ENCODE results near the gene RERG.
"Not testable (repeated sequence)": the region's sequence is repeated elsewhere in the genome, so short reads cannot be mapped to it uniquely, and the experiment has no call there.

The RERG gene, protein sequence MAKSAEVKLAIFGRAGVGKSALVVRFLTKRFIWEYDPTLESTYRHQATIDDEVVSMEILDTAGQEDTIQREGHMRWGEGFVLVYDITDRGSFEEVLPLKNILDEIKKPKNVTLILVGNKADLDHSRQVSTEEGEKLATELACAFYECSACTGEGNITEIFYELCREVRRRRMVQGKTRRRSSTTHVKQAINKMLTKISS

DNA sequence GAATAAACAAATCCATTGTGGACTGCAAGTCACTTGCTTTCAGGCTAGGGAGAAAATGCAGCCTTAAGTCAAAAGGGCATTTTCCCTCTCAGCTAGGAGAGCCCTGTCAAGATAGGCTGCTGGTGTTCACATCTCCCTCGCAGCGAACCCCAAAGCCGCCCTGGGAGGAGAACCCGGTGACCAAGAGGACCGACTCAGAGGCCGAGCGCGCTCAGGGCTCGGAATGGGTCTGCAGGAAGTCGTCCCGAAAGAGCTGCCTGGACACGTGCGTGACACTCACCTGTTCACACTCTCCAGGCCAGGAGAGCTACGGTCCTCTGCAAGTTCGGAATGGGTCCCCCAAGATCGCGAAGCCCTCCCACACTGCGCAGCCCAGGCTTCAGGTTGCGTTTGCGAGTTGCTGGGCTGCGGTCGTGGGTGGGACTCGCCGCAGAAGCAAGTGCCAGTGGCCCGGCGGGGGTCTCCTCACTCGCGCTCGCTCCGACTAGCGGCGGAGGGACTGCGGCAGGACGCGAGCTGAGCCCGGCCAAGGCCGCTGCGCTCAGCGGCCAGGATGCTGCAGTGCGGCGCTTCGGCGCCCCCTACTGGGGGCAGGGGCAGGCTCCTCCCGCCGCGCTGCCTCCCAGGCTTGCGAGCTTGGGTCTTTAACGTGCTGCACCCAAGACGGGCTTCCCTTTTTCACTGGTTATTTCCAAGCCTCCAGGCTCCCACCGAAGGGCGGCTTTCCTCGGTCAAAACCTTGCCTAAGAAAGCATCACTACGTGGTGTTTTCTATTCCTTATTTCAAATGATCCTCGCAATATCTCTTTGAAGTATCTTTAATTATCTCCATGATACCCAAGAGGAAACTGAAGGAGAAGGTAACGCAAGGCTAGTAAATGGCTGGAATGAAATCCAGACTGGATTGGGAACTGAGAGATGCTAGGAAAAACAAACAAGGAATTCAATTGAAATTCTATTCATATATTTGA, at the start of gene RERG:
TSS of gene RERG (minus strand) at position 503 of the 971 bp plus-strand sequence. CDS start 3,928 bp downstream, outside the sequence.
- peak; percentile 33 to 69 for DNase-seq (ENCODE audit: low read depth in 2 of 2)

GRCh38 chr12:15270591-15270990, 49.4 kb upstream of the RERG start:
- DNase-seq (ENCODE audit: low read depth in 2 of 2) = no peak

DNA sequence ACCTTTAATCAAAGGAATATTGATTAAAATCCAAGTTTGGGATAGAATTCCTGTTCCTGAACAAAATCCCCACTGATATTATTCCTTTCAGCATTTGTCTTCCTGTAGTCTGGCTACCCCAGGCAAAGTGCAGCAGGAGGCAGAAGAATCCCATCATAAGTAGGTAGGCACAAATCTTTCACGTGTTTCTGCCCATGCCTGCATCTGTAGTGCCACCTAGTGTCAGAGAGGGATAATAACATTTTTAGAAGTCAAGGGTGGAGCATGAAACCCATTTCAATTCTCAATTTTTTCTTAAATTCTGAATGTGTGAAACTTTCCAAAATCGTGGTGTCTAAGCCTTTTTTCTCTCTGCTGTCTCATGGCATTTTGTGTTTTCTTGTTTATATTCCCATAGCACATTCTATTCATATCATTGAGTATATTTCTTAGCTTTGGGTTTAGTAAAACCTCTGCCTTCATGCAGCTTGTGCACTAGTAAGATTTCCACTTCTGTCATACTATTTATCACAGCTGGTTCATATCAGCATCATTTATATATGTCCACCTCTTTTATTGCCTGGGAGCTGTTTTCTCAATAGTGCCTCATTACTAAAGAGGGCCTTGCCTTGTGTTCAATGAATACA, 47.8 kb upstream of the RERG start:
- peak; percentile 4 to 15 for DNase-seq (ENCODE audit: low read depth in 2 of 2)

DNA sequence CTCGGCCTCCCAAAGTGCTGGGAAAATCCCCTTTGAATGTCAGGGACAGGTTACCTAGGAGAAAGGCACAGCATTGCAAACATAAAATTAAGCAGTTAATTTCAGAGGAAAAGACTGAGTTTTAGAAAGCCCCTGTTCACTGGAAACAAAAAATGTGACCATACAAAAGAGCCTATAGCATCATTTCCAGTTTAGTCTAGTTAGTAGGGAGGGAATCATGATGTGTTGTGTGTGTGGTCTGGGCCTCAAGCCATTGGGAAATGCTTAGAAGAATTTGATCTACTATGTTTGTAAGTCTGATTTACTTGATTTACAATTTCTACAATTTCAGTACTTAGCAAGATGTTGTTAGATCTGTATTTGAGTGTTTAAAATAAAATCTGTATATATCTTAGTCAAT, 47.1 kb upstream of the RERG start:
- no peak for DNase-seq (ENCODE audit: low read depth in 2 of 2)

GRCh38 chr12:15265875-15266274, 44.7 kb upstream of the RERG start:
- no peak for DNase-seq (ENCODE audit: low read depth in 2 of 2)

DNA sequence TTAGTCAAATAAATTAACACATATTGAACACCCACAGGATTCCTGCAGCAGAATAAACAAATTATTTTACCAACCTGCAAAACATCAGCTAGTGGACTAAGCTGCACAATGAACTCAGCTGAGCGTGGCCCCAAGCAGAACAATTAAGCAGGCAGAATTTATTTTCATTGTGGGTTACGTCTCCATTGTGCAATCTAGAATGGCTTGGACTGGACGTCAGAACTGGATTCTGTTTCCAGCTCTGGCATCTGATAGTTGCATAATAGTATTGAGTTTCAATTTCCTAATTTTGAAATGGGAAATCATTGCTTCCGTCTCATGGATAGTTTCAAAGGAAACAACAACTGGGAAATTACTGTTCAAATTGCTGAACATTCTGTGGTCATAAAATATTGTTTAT, 35.5 kb upstream of the RERG start:
- no peak for DNase-seq (ENCODE audit: low read depth in 2 of 2)

- DNase-seq (ENCODE audit: low read depth in 2 of 2) = no peak
These were observed 32.8 kb upstream of the RERG start for GRCh38 chr12:15253990-15254389.

GRCh38 chr12:15244926-15245325, 23.7 kb upstream of the RERG start:
- no peak for DNase-seq (ENCODE audit: low read depth in 2 of 2)

DNA sequence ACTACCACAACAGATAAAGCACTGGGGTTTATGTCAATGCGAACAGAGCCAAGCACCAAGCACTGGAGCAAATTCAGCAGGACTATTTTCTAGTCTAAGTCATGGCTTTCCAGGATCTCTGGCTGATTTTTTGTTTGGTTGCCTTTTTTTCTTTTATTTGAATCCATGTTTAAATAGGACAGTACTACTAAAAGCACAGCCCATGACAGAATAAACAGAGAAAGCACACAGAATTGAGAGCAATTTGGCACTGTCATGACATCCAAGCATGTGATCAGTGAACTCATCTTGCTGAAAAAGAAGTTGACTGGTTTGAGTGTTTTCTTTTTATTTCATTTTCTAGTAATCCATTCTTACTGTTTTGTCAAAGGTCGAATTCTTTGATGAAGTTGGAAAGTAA, 23.1 kb upstream of the RERG start:
- DNase-seq (ENCODE audit: low read depth in 2 of 2) = no peak

- DNase-seq (ENCODE audit: low read depth in 2 of 2) = no peak
These were observed 21.9 kb upstream of the RERG start for GRCh38 chr12:15243102-15243501.

GRCh38 chr12:15240898-15241297, 19.7 kb upstream of the RERG start:
- no peak for DNase-seq (ENCODE audit: low read depth in 2 of 2)

DNA sequence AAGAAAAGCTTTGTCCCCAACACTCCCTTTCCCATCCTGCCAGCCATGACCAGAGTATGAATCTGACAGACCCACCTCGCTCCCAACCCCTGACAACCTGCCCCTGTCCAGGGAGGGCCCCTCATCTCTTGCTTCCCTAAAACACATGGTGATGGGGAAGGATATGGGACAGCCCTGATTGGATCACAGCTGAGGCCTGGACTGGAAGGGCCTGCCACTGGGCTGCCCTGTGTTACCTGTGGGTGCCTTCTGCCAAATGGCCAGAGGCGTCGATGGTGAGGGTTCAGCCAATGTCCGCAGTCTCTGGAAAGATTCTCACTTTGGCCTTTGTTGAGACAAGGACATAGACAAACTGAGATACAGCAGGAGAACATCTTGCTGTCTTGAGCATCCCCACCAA, 13.3 kb upstream of the RERG start:
- DNase-seq (ENCODE audit: low read depth in 2 of 2) = no peak

- no peak for DNase-seq (ENCODE audit: low read depth in 2 of 2)
These were observed 12.8 kb upstream of the RERG start for GRCh38 chr12:15234011-15234410.

DNA sequence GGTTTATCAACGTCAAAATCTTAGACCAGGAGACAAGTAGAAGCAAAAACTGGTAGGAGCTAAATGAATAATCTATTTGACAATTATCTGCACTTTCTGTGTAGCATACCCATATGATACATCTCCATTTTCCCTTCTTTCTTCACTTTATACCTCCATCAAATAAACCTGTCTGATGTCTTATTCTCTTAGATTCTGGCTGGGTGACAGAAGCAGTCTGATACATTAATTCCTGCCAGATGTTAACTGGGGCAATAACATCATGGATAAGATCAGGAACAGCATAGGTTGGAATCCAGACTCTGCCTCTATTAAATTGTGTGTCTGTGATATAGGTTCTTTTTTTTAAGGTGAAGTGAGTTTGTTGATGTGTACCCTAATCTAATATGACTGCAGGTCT, 11.7 kb upstream of the RERG start:
- DNase-seq (ENCODE audit: low read depth in 2 of 2) = no peak

DNA sequence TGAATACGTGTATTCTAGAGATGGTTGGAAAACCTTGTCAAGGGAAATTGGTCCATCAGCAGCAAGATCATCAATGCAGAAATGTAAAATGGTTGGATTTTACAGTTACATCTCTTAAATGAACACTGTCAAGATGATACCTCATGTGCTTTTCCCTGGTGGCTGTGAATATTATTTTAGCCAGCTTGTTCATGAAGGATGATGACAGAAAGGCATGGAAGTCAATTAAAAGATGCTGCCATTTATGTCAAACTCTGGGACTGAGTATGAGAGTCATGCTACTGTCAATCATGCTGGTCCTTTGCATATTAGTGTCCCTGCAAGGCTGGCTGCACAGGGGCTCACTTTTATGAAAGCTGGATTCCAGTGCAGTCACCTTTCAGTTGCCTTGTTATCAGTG, 10.3 kb upstream of the RERG start:
- no peak for DNase-seq (ENCODE audit: low read depth in 2 of 2)

DNA sequence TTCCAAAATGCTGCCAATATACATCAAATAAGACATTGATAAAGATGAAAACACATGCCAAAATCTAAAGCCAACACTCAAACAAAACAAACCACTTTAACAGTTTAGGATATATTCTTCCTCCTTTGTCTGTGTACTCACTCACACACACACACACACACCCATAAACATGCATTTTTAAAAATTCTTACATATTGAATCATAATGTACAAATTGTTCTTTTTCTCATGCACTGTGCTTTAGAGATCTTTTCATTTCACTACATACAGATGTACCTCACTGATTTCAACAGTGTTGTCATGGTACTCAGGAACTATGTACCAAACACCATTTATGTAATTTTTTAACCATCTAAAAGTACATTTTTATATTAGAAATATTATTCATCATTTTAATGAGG, 9.5 kb upstream of the RERG start:
- no peak for DNase-seq (ENCODE audit: low read depth in 2 of 2)

DNA sequence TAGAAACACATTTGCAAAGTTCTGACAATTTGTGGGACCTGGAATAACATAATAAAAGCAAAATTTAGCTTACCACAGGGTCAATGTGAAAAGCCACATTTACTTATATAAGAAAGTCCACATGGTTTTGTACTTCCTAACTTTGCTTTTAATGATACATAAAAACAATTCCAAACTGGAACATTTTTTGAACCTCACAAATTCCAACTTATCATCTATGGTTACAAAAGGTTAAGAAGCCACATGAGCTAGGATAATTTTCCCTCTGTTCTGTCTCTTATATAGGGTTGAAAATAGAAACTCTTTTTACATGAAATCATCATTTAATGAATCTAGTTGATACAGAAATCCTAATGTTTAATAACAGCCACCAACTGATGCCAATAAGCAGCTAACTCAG, 8.9 kb upstream of the RERG start:
- no peak for DNase-seq (ENCODE audit: low read depth in 2 of 2)

DNA sequence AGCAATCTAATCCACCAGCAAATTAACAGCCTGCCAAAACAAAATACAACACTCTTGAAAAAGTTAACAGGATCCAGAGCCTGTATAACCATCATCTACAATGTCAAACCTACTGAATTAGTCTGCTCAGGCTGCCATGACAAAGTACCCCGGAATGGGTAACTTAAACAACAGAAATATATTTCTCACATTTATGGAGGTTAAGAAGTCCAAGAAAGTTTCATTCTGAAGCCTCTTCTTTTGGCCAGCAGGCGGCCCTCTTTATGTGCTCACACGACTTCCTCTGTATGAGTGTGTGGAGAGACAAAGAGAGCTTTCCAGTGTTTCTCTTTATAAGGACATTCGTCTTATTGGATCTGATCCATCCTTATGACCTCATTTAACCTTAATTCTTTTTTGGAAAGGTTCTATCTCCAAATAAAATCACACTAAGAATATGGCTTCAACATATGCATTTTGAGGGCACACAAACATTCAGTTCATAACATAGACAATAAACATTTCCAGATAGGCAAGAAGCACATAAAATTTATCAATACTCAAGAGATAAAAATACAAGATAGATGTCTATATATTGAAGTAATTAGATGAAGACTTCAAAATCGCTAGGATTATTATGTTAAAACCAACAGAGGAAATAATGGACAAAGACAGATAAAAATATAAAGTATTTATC, 5.9 kb upstream of the RERG start:
- DNase-seq (ENCODE audit: low read depth in 2 of 2) = no peak

DNA sequence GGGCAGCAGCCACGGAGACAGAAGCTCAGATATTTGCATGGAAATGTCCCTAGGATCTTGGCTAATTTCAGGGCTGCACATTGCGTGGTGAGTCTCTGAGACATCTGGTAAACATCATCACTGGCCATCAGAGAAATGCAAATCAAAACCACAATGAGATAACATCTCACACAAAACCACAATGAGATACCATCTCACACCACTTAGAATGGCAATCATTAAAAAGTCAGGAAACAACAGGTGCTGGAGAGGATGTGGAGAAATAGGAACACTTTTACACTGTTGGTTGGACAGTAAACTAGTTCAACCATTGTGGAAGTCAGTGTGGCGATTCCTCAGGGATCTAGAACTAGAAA, 4.6 kb upstream of the RERG start:
- DNase-seq (ENCODE audit: low read depth in 2 of 2) = not testable (repeated sequence)

DNA sequence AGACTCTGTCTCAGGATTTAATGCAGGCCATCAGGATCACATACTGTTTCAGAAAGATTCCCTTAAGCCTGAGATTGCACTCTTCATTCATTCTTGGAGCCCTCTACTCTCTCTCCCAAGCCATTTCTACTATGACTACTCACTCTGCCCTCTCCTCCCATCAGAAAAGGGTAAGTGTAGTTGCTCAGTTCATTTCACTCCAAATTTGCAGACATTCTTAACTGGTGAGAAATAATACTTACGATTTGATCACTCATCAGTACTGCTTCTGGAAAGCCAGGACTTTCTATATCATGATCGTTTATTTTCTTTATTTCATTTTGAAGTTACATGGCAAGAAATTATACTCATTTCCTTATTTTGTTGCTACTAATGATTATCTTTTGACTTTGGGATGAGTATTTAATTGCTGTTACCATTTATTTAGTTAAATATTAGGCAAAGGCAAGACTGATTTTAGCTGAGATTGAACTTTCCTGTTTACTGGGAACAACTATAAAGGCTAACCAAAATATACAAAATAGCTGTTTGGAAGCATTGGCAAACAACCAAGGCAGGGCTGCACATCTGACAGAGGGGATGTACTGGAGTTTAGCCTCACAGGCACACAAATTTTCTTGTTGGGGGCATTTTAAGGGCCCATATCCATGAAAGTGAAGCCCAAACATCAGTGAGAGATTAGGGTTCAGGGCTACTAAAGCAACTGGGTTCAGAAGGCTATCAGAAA, 4.1 kb upstream of the RERG start:
- no peak for DNase-seq (ENCODE audit: low read depth in 2 of 2)

DNA sequence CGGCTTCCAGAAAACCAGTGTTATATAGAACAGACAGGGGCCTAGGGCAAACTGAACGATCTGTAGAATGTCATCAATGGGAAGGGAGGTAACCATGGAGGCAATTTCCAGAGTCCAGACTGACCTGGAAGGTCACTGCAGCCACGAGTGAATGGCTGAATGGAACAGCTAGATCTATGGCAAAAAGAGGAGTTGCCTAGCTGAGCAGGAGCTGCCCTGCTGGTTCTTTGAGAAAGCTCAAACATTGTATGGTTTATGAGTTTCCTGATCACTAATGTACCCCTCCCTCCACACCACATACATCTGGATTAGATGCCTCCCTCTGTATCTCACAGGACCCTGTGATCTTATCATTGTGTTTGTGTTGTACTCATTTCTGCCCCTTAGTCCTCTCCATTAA, 1.0 kb upstream of the RERG start:
- no peak for DNase-seq (ENCODE audit: low read depth in 2 of 2)

DNA sequence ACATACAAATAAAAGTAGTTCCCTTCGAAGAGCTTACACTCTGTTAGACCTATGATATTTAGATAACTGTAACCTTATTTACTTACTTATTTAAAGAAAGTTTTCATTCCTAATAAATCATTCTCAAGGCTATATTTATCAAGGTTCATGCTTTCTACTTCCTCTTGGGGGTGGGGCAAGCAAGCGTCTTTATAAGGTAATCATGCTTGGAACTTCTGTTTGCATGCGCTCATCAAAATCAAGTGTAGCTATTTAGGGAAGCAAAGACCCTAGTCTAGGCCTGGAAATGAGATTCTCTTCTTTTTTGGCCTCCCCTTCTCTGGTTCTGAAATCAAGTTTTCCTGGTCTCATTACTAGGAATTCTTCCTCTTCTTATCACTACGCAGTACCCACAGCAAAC, 766 bp downstream of the RERG start:
- DNase-seq (ENCODE audit: low read depth in 2 of 2) = no peak

Data from stimulated activated CD4-positive, alpha-beta T cell treated with anti-CD3 and anti-CD28 coated beads, Interleukin-15, amount 100 ng/mL, for 48 hours (primary cell).